Parathyroid adenoma (tissue), 2 donors: ENCODE measurements around the gene CLP1.

Experiments
- H2AFZ ChIP-seq: fragments of 300-600 bp; sonication (generic); one replicate; pipeline ENCODE4 v1.7.0; 2017; ENCODE audit warnings: antibody characterized with exemption, mild to moderate bottlenecking
- H3K27ac ChIP-seq: fragments of 300-600 bp; sonication (generic); one replicate; pipeline ENCODE4 v1.7.0; 2017
- H3K27me3 ChIP-seq: fragments of 300-600 bp; sonication (generic); one replicate; pipeline ENCODE4 v1.7.0; 2017; ENCODE audit warnings: low read length; ENCODE audit not compliant: control insufficient read depth, insufficient read depth
- H3K36me3 ChIP-seq: fragments of 300-600 bp; sonication (generic); one replicate; pipeline ENCODE4 v1.7.0; 2017; ENCODE audit warnings: low read length; ENCODE audit not compliant: control insufficient read depth, insufficient read depth
- H3K4me1 ChIP-seq: fragments of 300-600 bp; sonication (generic); one replicate; pipeline ENCODE4 v1.7.0; 2017; ENCODE audit warnings: control low read depth
- H3K4me2 ChIP-seq: fragments of 300-600 bp; sonication (generic); one replicate; pipeline ENCODE4 v1.7.0; 2017; ENCODE audit warnings: low read length
- H3K4me3 ChIP-seq: fragments of 300-600 bp; sonication (generic); one replicate; pipeline ENCODE4 v1.7.0; 2017; ENCODE audit warnings: low read depth, low read length
- H3K79me2 ChIP-seq: fragments of 300-600 bp; sonication (generic); one replicate; pipeline ENCODE4 v1.7.0; 2017; ENCODE audit warnings: control low read depth
- H3K9ac ChIP-seq: fragments of 300-600 bp; sonication (generic); one replicate; pipeline ENCODE4 v1.7.0; 2017; ENCODE audit warnings: mild to moderate bottlenecking
- H3K9me3 ChIP-seq: fragments of 300-600 bp; sonication (generic); one replicate; pipeline ENCODE4 v1.7.0; 2017; ENCODE audit warnings: low read length; ENCODE audit not compliant: control insufficient read depth
- TF ChIP-seq, protein P1 (sequence below): fragments of 300-600 bp; sonication (generic); IDR thresholded peaks from one replicate; pipeline ENCODE4 v1.7.0; 2017; ENCODE audit warnings: antibody characterized with exemption, mild to moderate bottlenecking
- donor health status: primary hyperparathyroidism.

The CLP1 gene

DNA sequence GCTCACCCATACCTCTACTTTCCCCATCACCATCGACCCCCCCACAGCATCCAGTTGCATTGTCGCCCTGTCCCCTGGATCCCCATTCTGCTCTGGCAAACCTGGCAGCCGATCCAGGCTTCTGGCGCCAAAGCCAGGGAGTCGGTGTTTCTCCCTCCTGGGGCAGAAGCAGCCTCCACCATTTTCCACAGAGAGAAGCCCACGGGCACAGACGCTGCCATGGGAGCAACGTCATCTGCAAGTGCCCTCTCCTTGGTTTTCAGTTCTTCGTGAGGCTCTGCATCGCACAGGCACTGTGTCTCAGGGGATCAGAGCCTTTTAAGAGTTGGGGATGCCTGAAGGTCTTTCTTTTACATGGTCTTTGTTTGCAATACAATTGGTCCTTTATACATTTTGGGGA lies 10.2 kb upstream of the CLP1 start:
- no peaks in the 10 kb centered on the region for H3K79me2 ChIP-seq
- TF ChIP-seq, protein P1, sequence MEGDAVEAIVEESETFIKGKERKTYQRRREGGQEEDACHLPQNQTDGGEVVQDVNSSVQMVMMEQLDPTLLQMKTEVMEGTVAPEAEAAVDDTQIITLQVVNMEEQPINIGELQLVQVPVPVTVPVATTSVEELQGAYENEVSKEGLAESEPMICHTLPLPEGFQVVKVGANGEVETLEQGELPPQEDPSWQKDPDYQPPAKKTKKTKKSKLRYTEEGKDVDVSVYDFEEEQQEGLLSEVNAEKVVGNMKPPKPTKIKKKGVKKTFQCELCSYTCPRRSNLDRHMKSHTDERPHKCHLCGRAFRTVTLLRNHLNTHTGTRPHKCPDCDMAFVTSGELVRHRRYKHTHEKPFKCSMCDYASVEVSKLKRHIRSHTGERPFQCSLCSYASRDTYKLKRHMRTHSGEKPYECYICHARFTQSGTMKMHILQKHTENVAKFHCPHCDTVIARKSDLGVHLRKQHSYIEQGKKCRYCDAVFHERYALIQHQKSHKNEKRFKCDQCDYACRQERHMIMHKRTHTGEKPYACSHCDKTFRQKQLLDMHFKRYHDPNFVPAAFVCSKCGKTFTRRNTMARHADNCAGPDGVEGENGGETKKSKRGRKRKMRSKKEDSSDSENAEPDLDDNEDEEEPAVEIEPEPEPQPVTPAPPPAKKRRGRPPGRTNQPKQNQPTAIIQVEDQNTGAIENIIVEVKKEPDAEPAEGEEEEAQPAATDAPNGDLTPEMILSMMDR: no peak
- H3K27ac ChIP-seq: no peak overlapping the region
- no peaks in the 10 kb centered on the region for H3K27me3 ChIP-seq
- no peak overlapping the region for H3K4me3 ChIP-seq
- no peaks in the 10 kb centered on the region for H3K9me3 ChIP-seq
- no peak overlapping the region for H3K4me2 ChIP-seq
- H2AFZ ChIP-seq: no peak overlapping the region
- H3K9ac ChIP-seq: no peak overlapping the region
- H3K4me1 ChIP-seq: no peaks in the 10 kb centered on the region
- H3K36me3 ChIP-seq: no peaks in the 10 kb centered on the region

DNA sequence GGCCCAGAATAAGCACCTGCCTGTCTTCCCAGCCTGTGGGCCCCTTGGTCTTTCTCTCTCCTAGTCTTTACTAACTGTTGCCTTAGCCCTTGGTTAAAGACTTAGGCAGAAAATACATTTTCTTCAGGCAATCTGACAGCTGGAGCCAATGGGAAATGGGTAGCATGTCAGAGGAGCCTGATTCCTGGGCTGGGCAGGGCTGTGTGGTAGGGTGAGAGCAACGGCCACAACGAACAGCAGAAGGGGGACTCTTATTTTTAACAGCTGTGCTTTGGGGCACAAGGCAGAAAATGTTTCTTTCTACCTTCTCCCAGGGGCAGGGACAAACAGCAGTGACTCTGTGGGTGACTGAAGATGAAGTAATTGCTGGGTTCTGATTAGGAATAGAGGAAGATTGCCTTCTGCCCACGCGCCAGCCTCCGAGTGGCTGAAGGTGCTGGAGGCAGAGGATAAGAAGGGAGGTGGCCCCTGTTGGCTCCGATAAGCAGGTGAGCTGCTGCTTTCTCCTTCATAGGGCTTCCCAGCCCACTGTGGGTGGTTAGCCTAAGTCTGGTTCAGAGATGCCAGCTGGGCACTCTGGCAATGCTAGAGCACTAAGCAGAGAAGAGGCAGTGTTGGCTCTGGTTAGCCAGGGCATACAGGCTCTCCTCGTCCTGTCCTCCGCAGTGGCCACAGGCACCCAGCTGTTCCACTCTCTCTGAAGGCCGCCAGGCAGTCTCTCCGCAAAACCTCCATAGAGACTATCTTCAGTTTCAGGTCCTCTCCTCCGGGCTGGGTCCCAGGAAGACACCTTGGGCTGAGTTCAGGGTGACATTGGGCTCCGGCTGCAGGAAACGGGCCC lies 9.4 kb upstream of the CLP1 start:
- Histone ChIP-seq H3K9me3 (no peaks in the 10 kb centered on the region), H3K4me3 (no peak overlapping the region), H2AFZ (no peak overlapping the region), H3K4me1 (no peaks in the 10 kb centered on the region), H3K36me3 (no peaks in the 10 kb centered on the region), H3K79me2 (no peaks in the 10 kb centered on the region), H3K27me3 (no peaks in the 10 kb centered on the region), H3K9ac (no peak overlapping the region), H3K27ac (no peak overlapping the region), H3K4me2 (no peak overlapping the region)
- TF ChIP-seq, protein P1: no peak

DNA sequence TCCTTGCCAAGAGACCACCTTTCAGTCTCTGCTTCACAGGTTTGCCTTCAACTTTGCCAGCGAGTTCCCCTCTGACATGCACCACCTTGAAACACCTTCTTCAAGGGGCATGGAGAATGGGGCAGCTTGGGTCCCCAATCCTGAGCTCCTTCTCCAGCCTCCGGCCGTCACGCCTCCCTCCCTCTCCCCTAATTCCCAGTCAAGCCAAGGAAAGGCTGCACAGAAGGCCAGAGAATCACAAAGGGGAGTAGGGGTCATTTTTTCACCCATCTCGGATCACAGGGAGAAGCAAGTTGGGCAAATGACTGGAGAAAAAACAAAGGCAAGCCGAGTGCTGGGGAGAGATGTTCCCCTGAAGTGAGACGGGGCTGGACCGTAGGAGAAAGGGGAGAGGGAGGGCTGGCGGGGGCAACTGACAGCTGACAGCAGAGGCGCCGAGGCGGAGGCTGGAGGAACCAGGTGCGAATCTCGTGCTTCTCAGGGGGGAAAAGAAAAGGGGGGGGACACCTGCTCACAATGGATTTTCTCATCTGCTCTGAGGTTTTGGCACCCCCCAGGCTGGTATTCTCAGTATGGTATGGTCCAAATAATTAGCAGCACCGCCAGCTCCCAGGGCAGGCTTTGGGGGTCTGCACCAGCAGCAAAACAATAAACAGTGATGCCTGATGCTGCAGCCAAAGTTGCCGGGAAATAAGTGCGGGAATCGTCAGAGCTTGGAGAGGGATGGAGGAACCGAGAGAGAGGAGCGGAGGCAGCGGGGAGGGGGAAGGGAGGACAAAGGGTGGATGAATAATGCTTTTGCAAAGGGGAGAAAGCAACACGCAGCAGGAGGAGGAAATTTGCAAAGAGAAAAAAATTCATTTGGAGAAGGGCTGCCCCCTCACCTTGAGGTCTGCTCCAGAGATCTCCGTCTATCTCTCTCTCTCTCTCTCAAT lies 8.5 kb upstream of the CLP1 start:
- Histone ChIP-seq H2AFZ (no peak overlapping the region), H3K9me3 (no peaks in the 10 kb centered on the region), H3K4me3 (no peak overlapping the region), H3K4me1 (no peaks in the 10 kb centered on the region), H3K36me3 (no peaks in the 10 kb centered on the region), H3K79me2 (no peaks in the 10 kb centered on the region), H3K27me3 (no peaks in the 10 kb centered on the region), H3K27ac (no peak overlapping the region), H3K4me2 (no peak overlapping the region), H3K9ac (no peak overlapping the region)
- TF ChIP-seq, protein P1: no peak

DNA sequence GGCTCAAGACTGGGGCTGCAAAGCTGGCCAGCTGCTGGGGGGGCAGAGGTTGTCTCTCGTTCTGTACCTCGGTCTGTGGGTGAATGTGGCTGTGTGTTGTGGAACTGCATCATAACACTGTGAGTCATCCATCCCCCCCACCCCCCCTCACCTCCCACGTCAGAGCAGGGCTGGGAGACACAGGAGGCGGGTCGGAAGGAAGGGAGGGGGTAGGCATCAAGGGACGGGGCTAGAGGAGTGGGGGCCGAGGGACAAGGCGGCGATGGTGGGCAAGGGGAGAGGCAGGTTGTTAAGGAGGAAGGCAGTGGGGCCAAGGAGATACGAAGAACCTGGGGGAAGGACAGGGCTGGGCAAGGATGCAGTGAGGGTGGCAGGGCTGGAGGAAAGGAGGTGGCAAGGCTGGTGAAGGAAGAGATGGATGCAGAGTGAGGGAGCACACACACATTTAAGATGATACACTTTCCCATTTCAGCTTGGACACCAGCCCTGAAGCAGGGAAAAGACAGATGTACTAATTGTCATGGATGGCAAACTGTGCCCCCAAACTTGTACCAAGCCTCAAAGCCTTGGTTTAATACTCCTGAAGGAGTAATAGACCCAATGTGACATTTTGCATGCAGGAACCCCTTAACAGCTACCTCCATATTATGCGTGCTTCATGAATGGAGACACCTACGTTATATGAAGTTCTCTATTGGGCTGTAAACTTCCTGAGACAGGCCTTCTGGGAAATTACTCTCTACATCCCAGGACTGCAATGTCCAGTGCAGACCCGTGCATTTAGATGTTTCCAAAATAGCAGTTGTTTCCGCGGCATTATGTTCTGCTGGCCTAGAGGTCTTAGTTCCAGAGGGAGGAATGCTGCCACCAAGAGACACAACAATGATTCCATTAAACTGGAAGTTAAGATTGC lies 7.5 kb upstream of the CLP1 start, which contains the start of gene YPEL4:
Gene YPEL4, minus strand, starts transcription at position 87 of the 913 bp plus-strand sequence. CDS start 2,805 bp downstream, outside the sequence.
- Histone ChIP-seq H3K4me3 (no peak within 1 kb of the TSS), H3K27me3 (no peaks in the 10 kb centered on the region), H3K79me2 (no peaks in the 10 kb centered on the region), H3K36me3 (no peaks in the 10 kb centered on the region), H3K4me2 (no peak within 1 kb of the TSS), H3K9ac (no peak within 1 kb of the TSS), H3K4me1 (no peaks in the 10 kb centered on the region), H3K27ac (no peak within 1 kb of the TSS), H2AFZ (no peak within 1 kb of the TSS), H3K9me3 (no peaks in the 10 kb centered on the region)
- TF ChIP-seq, protein P1: no peak
